ENCODE data around the gene GAS2.

GRCh38 chr11:22659783-22660182 is 6.6 kb upstream of the GAS2 start:
- TF ChIP-seq SUZ12 (IDR thresholded peaks at IDR 0.05): no peak
- no peak for TF ChIP-seq ZNF384 (IDR thresholded peaks at IDR 0.05)
- TF ChIP-seq FOXA1 (IDR thresholded peaks at IDR 0.05): no peak
- no peak for TF ChIP-seq ELF4 (IDR thresholded peaks at IDR 0.05)
- TF ChIP-seq FOXM1 (IDR thresholded peaks at IDR 0.05; ENCODE audit: borderline replicate concordance): no peak
- TF ChIP-seq FOXK2 (IDR thresholded peaks at IDR 0.05): no peak
- no peak for TF ChIP-seq BHLHE40 (IDR thresholded peaks at IDR 0.05; ENCODE audit: borderline replicate concordance)
- no peak for TF ChIP-seq L3MBTL2 (conservative IDR thresholded peaks at IDR 0.05)
- TF ChIP-seq SP1 (IDR thresholded peaks at IDR 0.05): no peak
- TF ChIP-seq NFRKB (IDR thresholded peaks at IDR 0.05): no peak

Measured in HEK293T (cell line).